ENCODE measurements around the gene HPS6. TPM values are rescaled to one million over a fixed set of nuclear protein-coding genes. Genes with fewer than 3 reads are reported as not detected.

Gene HPS6
- total RNA-seq, 4 donors from 2014 or later = 3.8 to 28.4 (median 15.6) TPM

- intact Hi-C loops (cut with DNase I; ENCODE audit: low total_unique reads) = no loop called here
- Histone ChIP-seq H3K4me1 (peaks cover 10% of the 10 kb centered on the region in 2 donors), H3K4me3 (no peak overlapping the region), H3K27me3 (no peaks in the 10 kb centered on the region), H3K27ac (no peak overlapping the region), H3K36me3 (no peaks in the 10 kb centered on the region), H3K9me3 (no peaks in the 10 kb centered on the region)
- TF ChIP-seq CTCF (IDR thresholded peaks at IDR 0.05) (no peak), POLR2A (IDR thresholded peaks at IDR 0.05) (no peak)
- DNase-seq = no peak
Observed at GRCh38 chr10:102109166-102110116, 44.3 kb downstream of the HPS6 start.

- H3K9me3 ChIP-seq = no peaks in the 10 kb centered on the region
- H3K4me3 ChIP-seq = no peak overlapping the region
- H3K27me3 ChIP-seq = no peaks in the 10 kb centered on the region
- H3K4me1 ChIP-seq = peaks cover 10 to 20% of the 10 kb centered on the region in 2 donors
- DNase-seq = no peak
- H3K27ac ChIP-seq = no peak overlapping the region
- H3K36me3 ChIP-seq = no peaks in the 10 kb centered on the region
- TF ChIP-seq CTCF (IDR thresholded peaks at IDR 0.05) (no peak), POLR2A (IDR thresholded peaks at IDR 0.05) (no peak)
- intact Hi-C loops (cut with DNase I; ENCODE audit: low total_unique reads) = no loop called here
Observed at GRCh38 chr10:102111276-102111675, 46.1 kb downstream of the HPS6 start.

- peaks cover 10 to 29% of the 10 kb centered on the region in 2 donors for H3K4me1 ChIP-seq
- H3K27me3 ChIP-seq = no peaks in the 10 kb centered on the region
- H3K36me3 ChIP-seq = no peaks in the 10 kb centered on the region
- no peaks in the 10 kb centered on the region for H3K9me3 ChIP-seq
- no peak for TF ChIP-seq CTCF (IDR thresholded peaks at IDR 0.05)
- TF ChIP-seq POLR2A (IDR thresholded peaks at IDR 0.05) = no peak
- H3K27ac ChIP-seq = peak overlapping the region in 1 of 2 donors; percentile 100
- DNase-seq = no peak
- H3K4me3 ChIP-seq = no peak overlapping the region
- intact Hi-C loops (cut with DNase I; ENCODE audit: low total_unique reads) = no loop called here
Observed at GRCh38 chr10:102112210-102112817, 47.2 kb downstream of the HPS6 start.

GRCh38 chr10:102113261-102113955 is 48.3 kb downstream of the HPS6 start:
- H3K4me1 ChIP-seq = peaks cover 10 to 39% of the 10 kb centered on the region in 2 donors
- intact Hi-C loops (cut with DNase I; ENCODE audit: low total_unique reads) = no loop called here
- TF ChIP-seq CTCF (IDR thresholded peaks at IDR 0.05) (no peak), POLR2A (IDR thresholded peaks at IDR 0.05) (no peak)
- H3K36me3 ChIP-seq = no peaks in the 10 kb centered on the region
- H3K27me3 ChIP-seq = no peaks in the 10 kb centered on the region
- H3K4me3 ChIP-seq = peak overlapping the region; percentile 45 to 55
- no peaks in the 10 kb centered on the region for H3K9me3 ChIP-seq
- H3K27ac ChIP-seq = peak overlapping the region; percentile 98 to 100
- no peak for DNase-seq
